Activated CD8-positive, alpha-beta T cell treated with anti-CD3 and anti-CD28 coated beads for 36 hours (primary cell): ENCODE measurements around the gene MRPS17. TPM values are rescaled to one million over a fixed set of nuclear protein-coding genes. Genes with fewer than 3 reads are reported as not detected.

ENCODE experiments used
- ATAC-seq: fragments of 200-7000 bp; cut with Tn5 transposase; one replicate; pipeline ENCODE4 v1.10.0; 2021; ENCODE audit warnings: mild to moderate bottlenecking, moderate library complexity
- CTCF ChIA-PET: fragments of 350-600 bp; sonication (Branson Sonifier 250); formaldehyde crosslinking; loops from one replicate; lab custom pipeline; 2021; ENCODE audit warnings: antibody characterized with exemption; lab: Charles Lee
- POLR2A ChIA-PET: fragments of 350-600 bp; sonication (Branson Sonifier 250); formaldehyde crosslinking; loops from one replicate; lab custom pipeline; 2021; ENCODE audit warnings: antibody characterized with exemption; lab: Charles Lee
- DNase-seq: peaks from one replicate; pipeline ENCODE4 v3.0.0-alpha.2; 2020
- H3K27ac Mint-ChIP-seq: one replicate; pipeline ENCODE4 v1.8.0; 2021; ENCODE audit warnings: mild to moderate bottlenecking, mixed read lengths
- H3K27me3 Mint-ChIP-seq: one replicate; pipeline ENCODE4 v1.8.0; 2021; ENCODE audit warnings: mixed read lengths
- H3K36me3 Mint-ChIP-seq: one replicate; pipeline ENCODE4 v1.8.0; 2021; ENCODE audit warnings: low read depth, mixed read lengths
- H3K4me1 Mint-ChIP-seq: one replicate; pipeline ENCODE4 v1.8.0; 2021; ENCODE audit warnings: low read depth, mixed read lengths
- H3K4me3 Mint-ChIP-seq: one replicate; pipeline ENCODE4 v1.8.0; 2021; ENCODE audit warnings: mild to moderate bottlenecking, moderate library complexity, mixed read lengths
- H3K9me3 Mint-ChIP-seq: one replicate; pipeline ENCODE4 v1.8.0; 2021; ENCODE audit warnings: mixed read lengths
- CTCF ChIP-seq: fragments of 200-600 bp; IDR thresholded peaks from one replicate; pipeline ENCODE4 v1.8.0; 2022; ENCODE audit warnings: antibody characterized with exemption, mild to moderate bottlenecking
- intact Hi-C: fragments of 100-400 bp; cut with micrococcal nuclease; formaldehyde crosslinking; loops from one replicate; pipeline ENCODE4 v1.10.0; 2022
- total RNA-seq, 2 experiments: library from RNA; stranded (reverse); gene quantifications; one replicate each; pipeline ENCODE4 v1.2.3, GENCODE V29; 2021

MRPS17 gene
- total RNA-seq, 2 experiments from 2014 or later, result 28.2 to 29.1 TPM

GRCh38 chr7:55977831-55978230 lies 26.2 kb downstream of the MRPS17 start:
- no peak overlapping the region for H3K4me3 Mint-ChIP-seq
- intact Hi-C loops, result no loop called here
- H3K4me1 Mint-ChIP-seq, result peaks cover 8% of the 10 kb centered on the region
- ChIA-PET CTCF (interaction anchor here (0.9 to 1.5 kb wide), 3 partner anchors 11 to 336 kb away, joined by 3 to 5 read pairs (median 4); no protein-coding TSS in a partner anchor), POLR2A (no interaction called here)
- no peaks in the 10 kb centered on the region for H3K27me3 Mint-ChIP-seq
- no peaks in the 10 kb centered on the region for H3K9me3 Mint-ChIP-seq
- ATAC-seq, result no peak
- no peak for TF ChIP-seq CTCF
- peaks cover 26% of the 10 kb centered on the region for H3K36me3 Mint-ChIP-seq
- H3K27ac Mint-ChIP-seq, result no peak overlapping the region
- DNase-seq, result no peak

DNA sequence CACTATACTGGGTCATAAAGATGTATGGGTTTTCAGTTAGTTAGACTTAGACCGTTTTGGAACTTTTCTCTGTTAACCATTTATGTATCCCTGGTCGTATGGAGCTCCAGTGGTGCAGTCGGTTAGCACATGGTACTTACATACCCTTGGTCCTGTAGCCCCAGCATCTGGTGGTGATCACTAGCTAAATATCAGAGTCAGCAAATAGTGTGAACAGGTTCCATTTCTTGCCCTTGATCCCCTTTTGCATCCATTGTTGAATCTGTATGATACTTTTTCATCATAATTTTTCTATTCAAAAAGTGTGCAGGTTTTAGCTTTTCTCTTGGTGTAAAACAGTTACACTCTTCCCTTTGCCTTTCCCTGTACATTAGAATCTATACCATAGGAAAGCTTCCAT lies 28.6 kb downstream of the MRPS17 start:
- DNase-seq (no peak), ATAC-seq (no peak)
- ChIA-PET CTCF (interaction anchor here (0.9 to 1.6 kb wide), 2 partner anchors 16 to 339 kb away, joined by 4 read pairs; no protein-coding TSS in a partner anchor), POLR2A (interaction anchor here (0.6 to 0.8 kb wide), 2 partner anchors 9 to 474 kb away, joined by 3 to 4 read pairs; no protein-coding TSS in a partner anchor)
- H3K36me3 Mint-ChIP-seq, result peaks cover 28% of the 10 kb centered on the region
- H3K27me3 Mint-ChIP-seq, result no peaks in the 10 kb centered on the region
- no peak for TF ChIP-seq CTCF
- peaks cover 4% of the 10 kb centered on the region for H3K4me1 Mint-ChIP-seq
- no peak overlapping the region for H3K27ac Mint-ChIP-seq
- H3K9me3 Mint-ChIP-seq, result no peaks in the 10 kb centered on the region
- intact Hi-C loops, result no loop called here
- no peak overlapping the region for H3K4me3 Mint-ChIP-seq

DNA sequence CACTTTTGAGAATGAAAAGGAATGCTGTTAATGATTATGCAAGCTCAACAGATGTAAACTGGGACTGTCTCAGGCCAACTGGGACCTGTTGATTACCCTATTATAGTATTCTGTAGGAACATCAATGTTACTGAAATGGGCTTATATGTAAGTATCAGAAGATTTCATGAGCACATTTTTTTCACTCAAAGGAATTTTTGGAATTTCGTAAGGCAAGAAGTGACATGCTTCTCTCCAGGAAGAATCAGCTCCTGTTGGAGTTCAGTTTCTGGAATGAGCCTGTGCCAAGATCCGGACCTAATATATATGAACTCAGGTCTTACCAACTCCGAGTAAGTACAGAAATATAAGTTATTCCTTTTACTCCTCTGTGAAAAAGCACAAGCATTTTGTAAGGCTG lies 31.9 kb downstream of the MRPS17 start:
- H3K9me3 Mint-ChIP-seq, result no peaks in the 10 kb centered on the region
- no peak for TF ChIP-seq CTCF

GRCh38 chr7:55992346-55992745 lies 40.7 kb downstream of the MRPS17 start:
- Mint-ChIP-seq H3K4me3 (no peak overlapping the region), H3K9me3 (no peaks in the 10 kb centered on the region), H3K27me3 (no peaks in the 10 kb centered on the region), H3K27ac (no peak overlapping the region), H3K4me1 (no peaks in the 10 kb centered on the region), H3K36me3 (peaks cover 15% of the 10 kb centered on the region)
- ChIA-PET CTCF (no interaction called here), POLR2A (interaction anchor here (0.6 kb wide), 1 partner anchor 429 kb away, joined by 3 read pairs; no protein-coding TSS in a partner anchor)
- no peak for TF ChIP-seq CTCF
- DNase-seq (no peak), ATAC-seq (no peak)
- intact Hi-C loops, result no loop called here

More for the DNA sequence above, 31.9 kb downstream of the MRPS17 start:
- H3K27ac Mint-ChIP-seq, result no peak overlapping the region
- POLR2A ChIA-PET, result no interaction called here
- peaks cover 32% of the 10 kb centered on the region for H3K36me3 Mint-ChIP-seq
- no peak for ATAC-seq
- intact Hi-C loops, result no loop called here
- no peak overlapping the region for H3K4me3 Mint-ChIP-seq
- DNase-seq, result no peak
- CTCF ChIA-PET, result interaction anchor here (0.9 to 1.0 kb wide), 2 partner anchors 19 to 91 kb away, joined by 3 to 4 read pairs; partner anchors contain the start of gene NIPSNAP2
- no peaks in the 10 kb centered on the region for H3K27me3 Mint-ChIP-seq
- no peaks in the 10 kb centered on the region for H3K4me1 Mint-ChIP-seq

- ATAC-seq (no peak), DNase-seq (no peak)
- TF ChIP-seq CTCF, result no peak
- no peak overlapping the region for H3K27ac Mint-ChIP-seq
- H3K4me3 Mint-ChIP-seq, result no peak overlapping the region
- H3K9me3 Mint-ChIP-seq, result no peaks in the 10 kb centered on the region
- intact Hi-C loops, result no loop called here
- peaks cover 21% of the 10 kb centered on the region for H3K36me3 Mint-ChIP-seq
- peaks cover 14% of the 10 kb centered on the region for H3K4me1 Mint-ChIP-seq
- POLR2A ChIA-PET, result no interaction called here
- no peaks in the 10 kb centered on the region for H3K27me3 Mint-ChIP-seq
- CTCF ChIA-PET, result no interaction called here
Observed at GRCh38 chr7:55996856-55997500, 45.3 kb downstream of the MRPS17 start.
